Chondrocyte (in vitro differentiated cells): ENCODE results near the gene SORBS1. TPM values are rescaled to one million over a fixed set of nuclear protein-coding genes. Genes with fewer than 3 reads are reported as not detected.
"Not testable (repeated sequence)": the region's sequence is repeated elsewhere in the genome, so short reads cannot be mapped to it uniquely, and the experiment has no call there.

Source experiments
- DNase-seq: peaks from one replicate; pipeline ENCODE4 v3.0.0; 2021; ENCODE audit warnings: mixed read lengths, low spot score
- H3K27ac Mint-ChIP-seq: one replicate; pipeline ENCODE4 v1.8.0; 2021; ENCODE audit warnings: mild to moderate bottlenecking, moderate library complexity, mixed read lengths; ENCODE audit not compliant: unreplicated experiment
- H3K27me3 Mint-ChIP-seq: 2 replicates; pipeline ENCODE4 v1.8.0; 2021; ENCODE audit warnings: low read depth, mixed read lengths
- H3K36me3 Mint-ChIP-seq: 2 replicates; pipeline ENCODE4 v1.8.0; 2021; ENCODE audit warnings: low read depth, mixed read lengths
- H3K4me1 Mint-ChIP-seq: 2 replicates; pipeline ENCODE4 v1.8.0; 2021; ENCODE audit warnings: low read depth, mild to moderate bottlenecking, mixed read lengths
- H3K4me3 Mint-ChIP-seq: one replicate; pipeline ENCODE4 v1.8.0; 2021; ENCODE audit warnings: mild to moderate bottlenecking, moderate library complexity, mixed read lengths; ENCODE audit not compliant: unreplicated experiment
- H3K9me3 Mint-ChIP-seq: 2 replicates; pipeline ENCODE4 v1.8.0; 2021; ENCODE audit warnings: low read depth, mixed read lengths
- total RNA-seq: library from RNA; stranded (reverse); gene quantifications from 3 replicates; pipeline ENCODE4 v1.2.1, GENCODE V29; 2021
- TF ChIP-seq, protein P1 (sequence below): fragments of 200-600 bp; sonication (generic); IDR thresholded peaks from 2 replicates; pipeline ENCODE4 v1.5.0; 2021; ENCODE audit warnings: antibody characterized with exemption, mild to moderate bottlenecking, moderate library complexity

The SORBS1 gene
- total RNA-seq, 1 donor from 2014 or later, result 5.0 TPM

DNA sequence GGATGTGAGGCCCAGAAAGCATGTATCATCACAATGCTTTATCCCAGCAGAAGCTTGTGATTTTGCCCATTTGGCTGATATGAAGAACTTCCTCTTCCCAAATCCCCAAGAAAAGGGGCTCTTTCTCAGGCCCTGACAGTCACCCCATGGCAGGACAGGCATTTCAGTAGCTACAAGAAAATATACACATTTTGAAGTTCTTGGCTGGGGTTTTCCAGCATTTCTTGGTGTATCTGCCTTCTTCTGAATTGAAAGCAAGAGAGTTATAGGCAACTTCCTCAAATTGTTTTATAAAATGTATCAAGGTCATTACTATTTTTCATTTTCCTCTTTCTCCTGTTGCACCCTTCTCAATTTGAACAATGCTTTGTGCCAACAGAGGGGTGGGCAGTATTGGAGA is 207.1 kb downstream of the SORBS1 start:
- Mint-ChIP-seq H3K27ac (no peak overlapping the region), H3K4me1 (no peaks in the 10 kb centered on the region), H3K36me3 (peaks cover 3% of the 10 kb centered on the region), H3K27me3 (no peaks in the 10 kb centered on the region), H3K9me3 (no peaks in the 10 kb centered on the region), H3K4me3 (no peak overlapping the region)
- no peak for DNase-seq
- TF ChIP-seq, protein P1, sequence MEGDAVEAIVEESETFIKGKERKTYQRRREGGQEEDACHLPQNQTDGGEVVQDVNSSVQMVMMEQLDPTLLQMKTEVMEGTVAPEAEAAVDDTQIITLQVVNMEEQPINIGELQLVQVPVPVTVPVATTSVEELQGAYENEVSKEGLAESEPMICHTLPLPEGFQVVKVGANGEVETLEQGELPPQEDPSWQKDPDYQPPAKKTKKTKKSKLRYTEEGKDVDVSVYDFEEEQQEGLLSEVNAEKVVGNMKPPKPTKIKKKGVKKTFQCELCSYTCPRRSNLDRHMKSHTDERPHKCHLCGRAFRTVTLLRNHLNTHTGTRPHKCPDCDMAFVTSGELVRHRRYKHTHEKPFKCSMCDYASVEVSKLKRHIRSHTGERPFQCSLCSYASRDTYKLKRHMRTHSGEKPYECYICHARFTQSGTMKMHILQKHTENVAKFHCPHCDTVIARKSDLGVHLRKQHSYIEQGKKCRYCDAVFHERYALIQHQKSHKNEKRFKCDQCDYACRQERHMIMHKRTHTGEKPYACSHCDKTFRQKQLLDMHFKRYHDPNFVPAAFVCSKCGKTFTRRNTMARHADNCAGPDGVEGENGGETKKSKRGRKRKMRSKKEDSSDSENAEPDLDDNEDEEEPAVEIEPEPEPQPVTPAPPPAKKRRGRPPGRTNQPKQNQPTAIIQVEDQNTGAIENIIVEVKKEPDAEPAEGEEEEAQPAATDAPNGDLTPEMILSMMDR, result no peak

DNA sequence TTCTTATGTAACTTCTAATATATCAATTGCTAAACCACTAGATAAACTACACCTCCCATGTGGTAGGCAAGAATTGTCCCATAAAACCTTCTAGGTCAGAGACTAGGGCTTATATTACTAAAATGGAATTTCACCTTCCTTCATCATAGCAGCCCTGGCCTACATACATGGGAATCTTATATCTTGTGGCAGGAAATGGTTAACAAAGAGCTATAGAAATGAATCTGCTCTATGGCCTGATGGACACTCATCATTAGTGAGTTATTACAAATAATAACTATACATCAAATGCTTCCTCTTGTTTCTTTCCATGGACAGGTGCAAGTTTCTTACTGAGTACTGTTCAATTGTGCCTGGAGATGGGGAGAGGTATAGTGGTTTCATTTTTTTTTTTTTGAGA is 208.0 kb downstream of the SORBS1 start:
- TF ChIP-seq, protein P1, result no peak
- Mint-ChIP-seq H3K27ac (no peak overlapping the region), H3K4me3 (no peak overlapping the region), H3K27me3 (no peaks in the 10 kb centered on the region), H3K9me3 (no peaks in the 10 kb centered on the region), H3K4me1 (no peaks in the 10 kb centered on the region), H3K36me3 (peaks cover 3% of the 10 kb centered on the region)
- DNase-seq, result no peak

DNA sequence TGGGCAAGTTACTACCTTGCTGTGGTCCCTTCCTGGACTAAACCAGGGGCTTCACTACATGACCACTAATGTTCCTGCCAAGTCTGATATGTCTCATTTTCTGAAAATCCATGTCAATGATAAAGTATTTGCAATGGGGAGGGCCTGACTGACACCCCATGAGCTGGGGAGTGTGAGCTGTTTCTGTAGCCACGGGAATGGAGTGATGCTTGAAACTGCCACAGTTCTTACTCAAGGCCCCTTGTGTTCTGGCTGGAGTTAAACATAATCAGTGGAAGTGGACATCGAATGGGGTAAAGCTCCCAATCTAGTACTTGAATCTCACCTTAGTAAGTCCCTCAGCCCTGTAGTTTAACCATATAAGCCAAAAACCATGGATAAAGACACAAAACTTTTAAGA is 208.5 kb downstream of the SORBS1 start:
- no peak for DNase-seq
- no peak overlapping the region for H3K27ac Mint-ChIP-seq
- no peak overlapping the region for H3K4me3 Mint-ChIP-seq
- TF ChIP-seq, protein P1, result no peak
- no peaks in the 10 kb centered on the region for H3K27me3 Mint-ChIP-seq
- no peaks in the 10 kb centered on the region for H3K9me3 Mint-ChIP-seq
- peaks cover 3% of the 10 kb centered on the region for H3K36me3 Mint-ChIP-seq
- no peaks in the 10 kb centered on the region for H3K4me1 Mint-ChIP-seq

DNA sequence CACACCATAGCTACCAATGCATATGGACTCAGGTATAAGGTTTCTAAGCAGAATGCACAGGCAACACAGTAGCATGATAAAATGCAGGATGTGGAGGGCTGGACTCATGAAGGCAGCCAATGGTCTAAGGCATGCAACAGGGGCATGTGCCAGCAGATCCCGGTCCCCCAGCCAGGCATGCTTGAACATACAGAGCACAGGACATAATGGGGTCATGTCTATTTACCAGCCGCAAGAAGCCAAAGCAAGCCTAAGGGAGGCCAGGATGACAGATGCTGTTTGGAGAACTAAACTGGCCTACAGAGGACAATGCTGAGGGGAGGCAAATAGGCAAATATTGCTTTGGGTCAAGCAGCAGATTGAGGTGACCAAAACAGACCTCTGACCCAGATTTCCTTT is 210.3 kb downstream of the SORBS1 start:
- peaks cover 1% of the 10 kb centered on the region for H3K36me3 Mint-ChIP-seq
- no peak for DNase-seq
- H3K9me3 Mint-ChIP-seq, result no peaks in the 10 kb centered on the region
- no peaks in the 10 kb centered on the region for H3K27me3 Mint-ChIP-seq
- peaks cover 6% of the 10 kb centered on the region for H3K4me1 Mint-ChIP-seq
- no peak overlapping the region for H3K27ac Mint-ChIP-seq
- H3K4me3 Mint-ChIP-seq, result no peak overlapping the region
- TF ChIP-seq, protein P1, result no peak

DNA sequence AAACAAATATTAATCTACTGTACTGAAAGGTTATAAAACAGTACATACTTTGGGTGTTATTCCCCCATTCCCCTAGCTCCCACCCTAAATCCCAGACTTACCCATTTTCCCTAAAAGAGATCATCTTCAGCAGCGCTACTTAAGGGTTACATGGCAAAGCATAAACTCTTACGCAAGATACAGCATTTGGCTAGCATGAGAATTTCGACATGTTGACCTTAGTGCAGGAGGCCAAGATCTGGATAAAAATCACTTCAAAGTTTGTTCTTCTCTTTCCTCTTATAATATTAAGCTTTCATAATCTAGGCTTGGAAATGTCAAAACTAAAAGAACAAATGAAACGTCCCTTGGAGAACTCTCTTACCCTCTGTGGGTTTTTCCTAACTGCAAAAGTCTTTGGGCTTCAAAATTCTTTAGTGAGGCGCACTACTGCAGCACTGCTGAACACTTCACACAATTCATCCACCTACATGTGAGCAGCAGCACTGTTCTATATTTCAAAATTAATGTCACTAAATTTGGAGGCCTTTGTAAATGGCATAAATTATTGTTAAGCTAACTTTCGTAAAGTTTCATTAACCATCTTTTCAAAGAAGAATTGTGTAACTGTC is 210.8 kb downstream of the SORBS1 start:
- Mint-ChIP-seq H3K4me3 (no peak overlapping the region), H3K36me3 (peaks cover 1% of the 10 kb centered on the region), H3K9me3 (no peaks in the 10 kb centered on the region), H3K27me3 (no peaks in the 10 kb centered on the region), H3K4me1 (peaks cover 6% of the 10 kb centered on the region), H3K27ac (no peak overlapping the region)
- DNase-seq, result no peak
- TF ChIP-seq, protein P1, result no peak

DNA sequence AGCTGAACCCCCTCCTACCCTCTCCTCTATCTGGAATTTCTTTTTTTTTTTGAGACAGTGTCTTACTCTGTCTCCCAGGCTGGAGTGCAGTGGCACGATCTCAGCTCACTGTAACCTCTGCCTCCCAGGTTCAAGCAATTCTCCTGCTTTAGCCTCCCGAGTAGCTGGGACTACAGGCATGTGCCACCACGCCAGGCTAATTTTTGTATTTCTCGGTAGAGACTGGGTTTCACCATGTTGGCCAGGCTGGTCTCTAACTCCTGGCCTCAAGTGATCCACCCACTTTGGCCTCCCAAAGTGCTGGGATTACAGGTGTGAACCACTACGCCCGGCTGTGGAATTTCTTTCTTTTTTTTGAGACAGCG is 213.8 kb downstream of the SORBS1 start:
- not testable (repeated sequence) for H3K4me1 Mint-ChIP-seq, H3K27ac Mint-ChIP-seq, H3K36me3 Mint-ChIP-seq

More for the DNA sequence above, 213.8 kb downstream of the SORBS1 start:
- H3K27me3 Mint-ChIP-seq, H3K9me3 Mint-ChIP-seq, DNase-seq, H3K4me3 Mint-ChIP-seq: not testable (repeated sequence)
